Breast epithelium (tissue), 4 donors: ENCODE results near the gene LY6G6D. TPM values are rescaled to one million over a fixed set of nuclear protein-coding genes. Genes with fewer than 3 reads are reported as not detected.

Experiments used
- DNase-seq, 2 donors: peaks; one replicate each; pipeline ENCODE4 v3.0.0-alpha.2; 2019; ENCODE audit warnings: low spot score in 2 of 2
- H3K27ac ChIP-seq, 2 donors: fragments of 200-600 bp; sonication (generic) in 1 of 2; one replicate each; pipeline ENCODE4 v1.5.1; 2016 to 2019; ENCODE audit warnings: mild to moderate bottlenecking in 1 of 2
- H3K27me3 ChIP-seq, 2 donors: fragments of 200-600 bp; sonication (generic) in 1 of 2; one replicate each; pipeline versions ENCODE4 v1.5.1 to v1.6.0; 2017 to 2019; ENCODE audit warnings: control low read depth in 1 of 2, mild to moderate bottlenecking in 1 of 2
- H3K36me3 ChIP-seq: fragments of 200-600 bp; one replicate; pipeline ENCODE4 v1.5.1; 2019
- H3K4me1 ChIP-seq, 2 donors: fragments of 200-600 bp; sonication (generic); one replicate each; pipeline ENCODE4 v1.5.1; 2016 to 2019; ENCODE audit warnings: control low read depth in 1 of 2
- H3K4me3 ChIP-seq, 3 donors: fragments of 200-600 bp; sonication (generic); 1 replicate in 2 of 3; 2 replicates in 1 of 3; pipeline ENCODE4 v1.5.1; 2016 to 2019; ENCODE audit warnings: mild to moderate bottlenecking in 3 of 3, moderate library complexity in 2 of 3
- H3K9me3 ChIP-seq, 2 donors: fragments of 200-600 bp; sonication (generic) in 1 of 2; one replicate each; pipeline ENCODE4 v1.5.1; 2016 to 2019; ENCODE audit warnings: control low read depth in 1 of 2
- CTCF ChIP-seq, 3 donors: fragments of 450-650 bp; IDR thresholded peaks; one replicate each; pipeline ENCODE4 v1.5.1; 2016 to 2017; ENCODE audit warnings: antibody characterized with exemption in 3 of 3, mild to moderate bottlenecking in 3 of 3, moderate library complexity in 3 of 3
- POLR2A ChIP-seq: fragments of 450-650 bp; IDR thresholded peaks from one replicate; pipeline ENCODE4 v1.6.1; 2016; ENCODE audit warnings: antibody characterized with exemption, mild to moderate bottlenecking, moderate library complexity
- POLR2AphosphoS5 ChIP-seq, 3 donors: sonication (generic); formaldehyde crosslinking; IDR thresholded peaks; one replicate each; pipeline ENCODE4 v1.6.1; 2017; ENCODE audit warnings: antibody characterized with exemption in 3 of 3
- intact Hi-C: fragments of 100-400 bp; cut with DNase I; formaldehyde crosslinking; loops from one replicate; pipeline ENCODE4 v1.15.1; 2023; ENCODE audit warnings: low total_unique reads
- total RNA-seq, 3 donors: library from RNA; depleted of rRNA; stranded (reverse); fragments of >200 nt; gene quantifications; one replicate each; pipeline ENCODE4 v1.1.0, GENCODE V29; 2016

The LY6G6D gene
- total RNA-seq, 3 donors from 2014 or later = not detected

- Histone ChIP-seq H3K36me3 (no peaks in the 10 kb centered on the region), H3K4me1 (no peaks in the 10 kb centered on the region), H3K9me3 (no peaks in the 10 kb centered on the region), H3K4me3 (no peak overlapping the region), H3K27ac (no peak overlapping the region), H3K27me3 (no peaks in the 10 kb centered on the region)
- no peak for DNase-seq
- intact Hi-C loops = no loop called here
- TF ChIP-seq POLR2A (no peak), CTCF (IDR thresholded peaks at IDR 0.05) (no peak)
Measured at GRCh38 chr6:31711233-31711632, 3.9 kb upstream of the LY6G6D start.

GRCh38 chr6:31712296-31712695, 2.9 kb upstream of the LY6G6D start:
- TF ChIP-seq CTCF (IDR thresholded peaks at IDR 0.05) (peak in 2 of 3 donors; percentile 11 to 50), POLR2A (no peak), POLR2AphosphoS5 (IDR thresholded peaks at IDR 0.05) (no peak)
- Histone ChIP-seq H3K9me3 (no peaks in the 10 kb centered on the region), H3K27me3 (no peaks in the 10 kb centered on the region), H3K36me3 (no peaks in the 10 kb centered on the region), H3K4me1 (no peaks in the 10 kb centered on the region), H3K27ac (no peak overlapping the region), H3K4me3 (no peak overlapping the region)
- peak in 1 of 2 donors; percentile 37 for DNase-seq
- intact Hi-C loops = no loop called here

- Histone ChIP-seq H3K4me3 (no peak overlapping the region), H3K27ac (no peak overlapping the region), H3K36me3 (no peaks in the 10 kb centered on the region), H3K4me1 (peaks cover 3 to 6% of the 10 kb centered on the region in 2 donors), H3K9me3 (no peaks in the 10 kb centered on the region), H3K27me3 (no peaks in the 10 kb centered on the region)
- DNase-seq = no peak
- intact Hi-C loops = no loop called here
- no peak for TF ChIP-seq CTCF (IDR thresholded peaks at IDR 0.05)
- TF ChIP-seq POLR2A = no peak
- no peak for TF ChIP-seq POLR2AphosphoS5 (IDR thresholded peaks at IDR 0.05)
Measured at GRCh38 chr6:31713465-31713864, 1.7 kb upstream of the LY6G6D start.

- intact Hi-C loops = no loop called here
- H3K4me3 ChIP-seq = no peak overlapping the region
- H3K4me1 ChIP-seq = peaks cover 3 to 6% of the 10 kb centered on the region in 2 donors
- no peaks in the 10 kb centered on the region for H3K27me3 ChIP-seq
- no peaks in the 10 kb centered on the region for H3K36me3 ChIP-seq
- TF ChIP-seq CTCF (IDR thresholded peaks at IDR 0.05) = no peak
- no peak for TF ChIP-seq POLR2AphosphoS5 (IDR thresholded peaks at IDR 0.05)
- no peak for TF ChIP-seq POLR2A
- H3K27ac ChIP-seq = no peak overlapping the region
- no peaks in the 10 kb centered on the region for H3K9me3 ChIP-seq
- no peak for DNase-seq
Measured at GRCh38 chr6:31713991-31714684, 1.0 kb upstream of the LY6G6D start.

DNA sequence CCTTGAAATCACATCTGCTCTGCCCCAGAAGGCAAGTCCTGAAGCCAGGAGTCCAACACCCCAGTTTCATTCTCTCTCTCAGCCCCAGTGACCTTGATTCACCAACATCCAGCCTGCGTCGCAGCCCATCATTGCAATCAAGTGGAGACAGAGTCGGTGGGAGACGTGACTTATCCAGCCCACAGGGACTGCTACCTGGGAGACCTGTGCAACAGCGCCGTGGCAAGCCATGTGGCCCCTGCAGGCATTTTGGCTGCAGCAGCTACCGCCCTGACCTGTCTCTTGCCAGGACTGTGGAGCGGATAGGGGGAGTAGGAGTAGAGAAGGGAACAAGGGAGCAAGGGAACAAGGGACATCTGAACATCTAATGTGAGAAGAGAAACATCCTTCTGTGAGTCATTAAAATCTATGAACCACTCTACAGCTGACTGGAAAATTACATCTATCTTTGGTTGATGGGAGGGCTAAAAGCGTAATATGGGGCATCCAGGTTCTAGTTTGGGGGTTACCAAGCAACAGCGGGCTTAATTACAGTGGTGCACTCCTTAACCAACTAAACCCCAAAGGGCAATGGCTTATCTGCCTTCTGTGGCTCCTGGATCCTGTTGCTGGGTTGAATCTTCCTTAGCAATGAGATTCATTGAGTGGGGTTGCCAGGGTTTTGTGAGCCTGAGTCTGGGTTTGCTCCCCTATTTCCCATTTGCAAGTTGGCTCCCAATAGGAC, 2.5 kb downstream of the LY6G6D start:
- DNase-seq = peak; percentile 63 to 84
- Histone ChIP-seq H3K27me3 (no peaks in the 10 kb centered on the region), H3K36me3 (no peaks in the 10 kb centered on the region), H3K4me1 (peaks cover 3 to 6% of the 10 kb centered on the region in 2 donors), H3K9me3 (no peaks in the 10 kb centered on the region), H3K27ac (peak overlapping the region; percentile 87 to 88), H3K4me3 (peak overlapping the region in 1 of 3 donors; percentile 17)
- TF ChIP-seq POLR2AphosphoS5 (IDR thresholded peaks at IDR 0.05) (peak in 1 of 3 donors; percentile 20), POLR2A (no peak), CTCF (IDR thresholded peaks at IDR 0.05) (peak in 1 of 3 donors; percentile 33)
- intact Hi-C loops = loop anchor here (1.0 kb wide), 1 partner anchor 15 kb away; no protein-coding TSS in a partner anchor
